ENCODE measurements around the gene ZNF346. TPM values are rescaled to one million over a fixed set of nuclear protein-coding genes. Genes with fewer than 3 reads are reported as not detected.

ZNF346 gene
- total and polyA plus RNA-seq, 2 of the 13 experiments (the other 11 are each of a cell fraction or from before 2014, with no cell fraction given): 8.6 to 19.4 TPM

DNA sequence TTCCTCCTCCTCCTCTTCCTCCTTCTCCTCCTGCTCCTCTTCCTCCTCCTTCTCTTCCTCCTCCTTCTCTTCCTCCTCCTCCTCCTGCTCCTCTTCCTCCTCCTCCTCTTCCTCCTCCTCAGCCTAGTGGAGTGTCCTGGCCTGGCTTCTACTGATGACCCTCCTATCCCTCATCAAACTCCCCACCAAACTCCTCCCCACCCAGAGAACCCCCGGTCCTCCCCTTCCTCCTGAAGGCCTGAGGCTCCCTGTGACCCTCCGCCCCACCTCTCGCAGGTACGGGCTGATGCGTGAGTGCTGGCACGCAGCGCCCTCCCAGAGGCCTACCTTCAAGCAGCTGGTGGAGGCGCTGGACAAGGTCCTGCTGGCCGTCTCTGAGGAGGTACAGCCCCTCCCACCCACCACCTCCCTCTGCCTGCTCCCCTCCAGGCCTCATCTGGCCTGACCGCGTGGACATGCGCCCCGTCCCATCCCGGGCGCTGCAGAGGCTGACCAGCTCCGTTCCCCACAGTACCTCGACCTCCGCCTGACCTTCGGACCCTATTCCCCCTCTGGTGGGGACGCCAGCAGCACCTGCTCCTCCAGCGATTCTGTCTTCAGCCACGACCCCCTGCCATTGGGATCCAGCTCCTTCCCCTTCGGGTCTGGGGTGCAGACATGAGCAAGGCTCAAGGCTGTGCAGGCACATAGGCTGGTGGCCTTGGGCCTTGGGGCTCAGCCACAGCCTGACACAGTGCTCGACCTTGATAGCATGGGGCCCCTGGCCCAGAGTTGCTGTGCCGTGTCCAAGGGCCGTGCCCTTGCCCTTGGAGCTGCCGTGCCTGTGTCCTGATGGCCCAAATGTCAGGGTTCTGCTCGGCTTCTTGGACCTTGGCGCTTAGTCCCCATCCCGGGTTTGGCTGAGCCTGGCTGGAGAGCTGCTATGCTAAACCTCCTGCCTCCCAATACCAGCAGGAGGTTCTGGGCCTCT, 74.8 kb downstream of the ZNF346 start (continued):
- TF ChIP-seq HDAC6 (IDR thresholded peaks at IDR 0.05; ENCODE audit: low read depth, low read length) (no peak), ZNF205 (CRISPR knock-in tag; IDR thresholded peaks at IDR 0.05) (no peak), ZNF160 (CRISPR knock-in tag; IDR thresholded peaks at IDR 0.05) (no peak), ZNF292 (CRISPR knock-in tag; IDR thresholded peaks at IDR 0.05; ENCODE audit: borderline replicate concordance, low read depth) (peak; percentile 53; the same call in 1 of the 2 replicates), ZNF382 (CRISPR knock-in tag; IDR thresholded peaks at IDR 0.05; ENCODE audit: borderline replicate concordance) (no peak), ADNP (CRISPR knock-in tag; IDR thresholded peaks at IDR 0.05) (no peak), MEF2D (CRISPR knock-in tag; IDR thresholded peaks at IDR 0.05) (0 out of 2 replicates have a peak, but pooled peaks have one; percentile 41), ZNF598 (CRISPR knock-in tag; IDR thresholded peaks at IDR 0.05; ENCODE audit: borderline replicate concordance) (peak; percentile 58; the same call in 1 of the 2 replicates), GPN1 (CRISPR knock-in tag; IDR thresholded peaks at IDR 0.05; ENCODE audit: borderline replicate concordance) (no peak), ATAD3A (CRISPR knock-in tag; IDR thresholded peaks at IDR 0.05) (no peak), ZSCAN30 (CRISPR knock-in tag; IDR thresholded peaks at IDR 0.05) (no peak), ZNF333 (CRISPR knock-in tag; IDR thresholded peaks at IDR 0.05; ENCODE audit: borderline replicate concordance) (no peak), ZKSCAN5 (CRISPR knock-in tag; IDR thresholded peaks at IDR 0.05) (no peak), KLF16 (CRISPR knock-in tag; IDR thresholded peaks at IDR 0.05) (no peak), KAT8 (CRISPR knock-in tag; IDR thresholded peaks at IDR 0.05) (no peak), KDM6A (CRISPR knock-in tag; IDR thresholded peaks at IDR 0.05; ENCODE audit: low read depth) (no peak), ZNF547 (CRISPR knock-in tag; IDR thresholded peaks at IDR 0.05) (peak; percentile 68; the same call in 1 of the 2 replicates), ZFP36L1 (CRISPR knock-in tag; IDR thresholded peaks at IDR 0.05) (no peak), CBX1 (IDR thresholded peaks at IDR 0.05; ENCODE audit: low read depth) (no peak), KDM4B (CRISPR knock-in tag; IDR thresholded peaks at IDR 0.05) (no peak), SMARCC2 (IDR thresholded peaks at IDR 0.05) (no peak), ZFP41 (CRISPR knock-in tag; IDR thresholded peaks at IDR 0.05; ENCODE audit: borderline replicate concordance) (no peak)
- TF ChIP-seq, protein P1, sequence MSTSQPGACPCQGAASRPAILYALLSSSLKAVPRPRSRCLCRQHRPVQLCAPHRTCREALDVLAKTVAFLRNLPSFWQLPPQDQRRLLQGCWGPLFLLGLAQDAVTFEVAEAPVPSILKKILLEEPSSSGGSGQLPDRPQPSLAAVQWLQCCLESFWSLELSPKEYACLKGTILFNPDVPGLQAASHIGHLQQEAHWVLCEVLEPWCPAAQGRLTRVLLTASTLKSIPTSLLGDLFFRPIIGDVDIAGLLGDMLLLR (CRISPR knock-in tag; IDR thresholded peaks at IDR 0.05): no peak; the same call in 1 of the 2 replicates
